Lower lobe of right lung (tissue), 2 donors: Measurements from ENCODE around the gene SETD1A. TPM values are rescaled to one million over a fixed set of nuclear protein-coding genes. Genes with fewer than 3 reads are reported as not detected.

Experiments used
- ATAC-seq, 2 donors: fragments of 200-7000 bp; cut with Tn5 transposase; one replicate each; pipeline ENCODE4 v1.9.1; 2020 to 2022; ENCODE audit warnings: mild to moderate bottlenecking in 2 of 2, moderate library complexity in 2 of 2
- DNase-seq: peaks from one replicate; pipeline ENCODE4 v3.0.0-alpha.2; 2020
- H3K27ac ChIP-seq: fragments of 200-600 bp; one replicate; pipeline ENCODE4 v1.8.0; 2022
- H3K27me3 ChIP-seq: fragments of 200-600 bp; one replicate; pipeline ENCODE4 v1.8.0; 2022; ENCODE audit warnings: low read depth
- H3K36me3 ChIP-seq: fragments of 200-600 bp; one replicate; pipeline ENCODE4 v1.8.0; 2022; ENCODE audit warnings: mild to moderate bottlenecking
- H3K4me1 ChIP-seq: fragments of 200-600 bp; one replicate; pipeline ENCODE4 v1.8.0; 2022
- H3K4me3 ChIP-seq: fragments of 200-600 bp; one replicate; pipeline ENCODE4 v1.8.0; 2022; ENCODE audit warnings: mild to moderate bottlenecking
- H3K9me3 ChIP-seq: fragments of 200-600 bp; one replicate; pipeline ENCODE4 v1.8.0; 2022
- intact Hi-C: fragments of 100-400 bp; cut with DNase I; formaldehyde crosslinking; loops from one replicate; pipeline ENCODE4 v1.11.0; 2022
- total RNA-seq: library from RNA; stranded (reverse); fragmentation: NEBNext Ultra II Directional; extraction: Animal tissue kit (Norgen Biotek cat#: 25700); gene quantifications from one replicate; pipeline ENCODE4 v1.2.1, GENCODE V29; 2021
- TF ChIP-seq, protein P1 (sequence below): fragments of 200-600 bp; IDR thresholded peaks from one replicate; pipeline ENCODE4 v1.8.0; 2022; ENCODE audit warnings: antibody characterized with exemption, mild to moderate bottlenecking
- donor health status: DM: no; HTN: yes; CAD: no; lungs with severe emphysema.

The SETD1A gene
- total RNA-seq, 1 donor from 2014 or later = 15.0 TPM

DNA sequence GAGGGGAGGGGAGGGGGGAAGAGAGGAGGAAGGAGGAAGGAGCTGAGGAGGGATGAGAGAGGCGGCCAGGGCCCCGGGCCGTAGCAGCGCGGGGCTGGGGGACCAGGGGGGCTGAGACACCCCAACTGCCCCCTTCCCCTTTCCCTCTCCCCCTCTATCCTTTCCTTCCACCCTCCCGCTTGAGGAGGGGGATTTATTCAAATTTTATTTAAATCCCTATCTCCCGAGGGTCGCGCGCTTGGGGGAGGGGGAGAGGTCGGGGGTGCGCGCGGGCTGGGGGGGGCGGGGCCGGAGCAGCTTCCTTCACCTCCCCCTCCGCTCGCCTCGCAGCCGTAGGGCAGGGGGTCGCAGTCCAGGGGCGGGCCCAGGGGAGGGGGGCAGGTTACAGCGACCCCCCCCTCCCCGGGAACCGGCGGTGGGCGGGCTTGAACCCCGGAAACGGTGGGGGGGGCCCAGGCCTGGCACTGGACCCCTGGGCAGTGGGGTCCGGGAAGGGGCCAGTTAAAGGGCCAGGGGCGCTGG lies 33.9 kb upstream of the SETD1A start, which contains the start of gene FBXL19:
FBXL19 (plus strand) TSS at position 19 of the 522 bp plus-strand sequence. CDS start 2,183 bp downstream, outside the sequence.
- Histone ChIP-seq H3K9me3 (no peaks in the 10 kb centered on the region), H3K4me1 (peaks cover 3% of the 10 kb centered on the region), H3K27me3 (no peaks in the 10 kb centered on the region), H3K4me3 (peak within 1 kb of the TSS; percentile 61), H3K36me3 (no peaks in the 10 kb centered on the region), H3K27ac (peak within 1 kb of the TSS; percentile 92)
- DNase-seq = peak; percentile 62
- intact Hi-C loops = no loop called here
- ATAC-seq = no peak
- TF ChIP-seq, protein P1, sequence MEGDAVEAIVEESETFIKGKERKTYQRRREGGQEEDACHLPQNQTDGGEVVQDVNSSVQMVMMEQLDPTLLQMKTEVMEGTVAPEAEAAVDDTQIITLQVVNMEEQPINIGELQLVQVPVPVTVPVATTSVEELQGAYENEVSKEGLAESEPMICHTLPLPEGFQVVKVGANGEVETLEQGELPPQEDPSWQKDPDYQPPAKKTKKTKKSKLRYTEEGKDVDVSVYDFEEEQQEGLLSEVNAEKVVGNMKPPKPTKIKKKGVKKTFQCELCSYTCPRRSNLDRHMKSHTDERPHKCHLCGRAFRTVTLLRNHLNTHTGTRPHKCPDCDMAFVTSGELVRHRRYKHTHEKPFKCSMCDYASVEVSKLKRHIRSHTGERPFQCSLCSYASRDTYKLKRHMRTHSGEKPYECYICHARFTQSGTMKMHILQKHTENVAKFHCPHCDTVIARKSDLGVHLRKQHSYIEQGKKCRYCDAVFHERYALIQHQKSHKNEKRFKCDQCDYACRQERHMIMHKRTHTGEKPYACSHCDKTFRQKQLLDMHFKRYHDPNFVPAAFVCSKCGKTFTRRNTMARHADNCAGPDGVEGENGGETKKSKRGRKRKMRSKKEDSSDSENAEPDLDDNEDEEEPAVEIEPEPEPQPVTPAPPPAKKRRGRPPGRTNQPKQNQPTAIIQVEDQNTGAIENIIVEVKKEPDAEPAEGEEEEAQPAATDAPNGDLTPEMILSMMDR = no peak

- H3K4me3 ChIP-seq = peak overlapping the region; percentile 61
- intact Hi-C loops = no loop called here
- DNase-seq = peak; percentile 57
- H3K36me3 ChIP-seq = no peaks in the 10 kb centered on the region
- TF ChIP-seq, protein P1 = no peak
- H3K4me1 ChIP-seq = peaks cover 3% of the 10 kb centered on the region
- peak overlapping the region; percentile 53 for H3K27ac ChIP-seq
- H3K9me3 ChIP-seq = no peaks in the 10 kb centered on the region
- H3K27me3 ChIP-seq = no peaks in the 10 kb centered on the region
- ATAC-seq = no peak
Observed at GRCh38 chr16:30924076-30924912, 33.3 kb upstream of the SETD1A start.

- intact Hi-C loops = no loop called here
- H3K36me3 ChIP-seq = peaks cover 3% of the 10 kb centered on the region
- no peak overlapping the region for H3K27ac ChIP-seq
- DNase-seq (no peak), ATAC-seq (no peak)
- peaks cover 3% of the 10 kb centered on the region for H3K4me1 ChIP-seq
- H3K27me3 ChIP-seq = no peaks in the 10 kb centered on the region
- peak overlapping the region; percentile 61 for H3K4me3 ChIP-seq
- TF ChIP-seq, protein P1 = no peak
- no peaks in the 10 kb centered on the region for H3K9me3 ChIP-seq
Observed at GRCh38 chr16:30924913-30925631, 32.5 kb upstream of the SETD1A start.

DNA sequence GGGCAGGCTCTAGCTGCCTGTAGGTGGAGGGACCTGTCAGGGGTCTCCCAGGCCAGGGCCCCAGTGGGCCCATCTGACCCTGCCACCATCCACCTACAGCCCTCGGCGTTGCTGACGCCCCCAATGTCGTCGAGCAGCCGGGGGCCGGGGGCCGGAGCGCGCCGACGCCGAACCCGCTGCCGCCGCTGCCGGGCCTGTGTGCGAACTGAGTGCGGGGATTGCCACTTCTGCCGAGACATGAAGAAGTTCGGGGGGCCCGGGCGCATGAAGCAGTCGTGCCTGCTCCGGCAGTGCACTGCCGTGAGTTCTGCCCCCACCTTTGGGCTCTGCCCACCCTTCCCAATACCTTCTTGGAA lies 31.9 kb upstream of the SETD1A start:
- TF ChIP-seq, protein P1 = no peak

GRCh38 chr16:30925995-30926811 lies 31.4 kb upstream of the SETD1A start:
- ATAC-seq (no peak), DNase-seq (no peak)
- intact Hi-C loops = no loop called here
- Histone ChIP-seq H3K4me3 (no peak overlapping the region), H3K9me3 (no peaks in the 10 kb centered on the region), H3K4me1 (peaks cover 3% of the 10 kb centered on the region), H3K36me3 (peaks cover 14% of the 10 kb centered on the region), H3K27me3 (no peaks in the 10 kb centered on the region), H3K27ac (no peak overlapping the region)
- TF ChIP-seq, protein P1 = no peak

More for the DNA sequence above, 31.9 kb upstream of the SETD1A start:
- no peak overlapping the region for H3K27ac ChIP-seq
- intact Hi-C loops = no loop called here
- peaks cover 3% of the 10 kb centered on the region for H3K4me1 ChIP-seq
- H3K27me3 ChIP-seq = no peaks in the 10 kb centered on the region
- ATAC-seq (no peak), DNase-seq (no peak)
- H3K36me3 ChIP-seq = peaks cover 8% of the 10 kb centered on the region
- no peaks in the 10 kb centered on the region for H3K9me3 ChIP-seq
- no peak overlapping the region for H3K4me3 ChIP-seq
